NCI-H460 (cell line): ENCODE results near the gene THBS4. TPM values are rescaled to one million over a fixed set of nuclear protein-coding genes. Genes with fewer than 3 reads are reported as not detected.

Source experiments
- DNase-seq: peaks from one replicate; pipeline ENCODE4 v3.0.0-alpha.2; 2016; ENCODE audit warnings: low read depth; ENCODE audit errors: extremely low read depth
- polyA plus RNA-seq: library from polyadenylated mRNA; depleted of rRNA; stranded (reverse); fragments of >200 nt; gene quantifications from 2 replicates; pipeline ENCODE4 v1.2.3, GENCODE V29; 2014; cell fraction: nucleus; rRNA removed
- total RNA-seq: library from RNA; depleted of rRNA; stranded (reverse); fragments of >200 nt; shearing (Covaris generic); gene quantifications from 2 replicates; pipeline ENCODE4 v1.2.3, GENCODE V29; 2014; rRNA removed

THBS4 gene
- 0.17 TPM in 1 of 2 replicates, not detected in the other for total RNA-seq
- polyA plus RNA-seq = 0.97 and 3.0 TPM in 2 replicates

DNA sequence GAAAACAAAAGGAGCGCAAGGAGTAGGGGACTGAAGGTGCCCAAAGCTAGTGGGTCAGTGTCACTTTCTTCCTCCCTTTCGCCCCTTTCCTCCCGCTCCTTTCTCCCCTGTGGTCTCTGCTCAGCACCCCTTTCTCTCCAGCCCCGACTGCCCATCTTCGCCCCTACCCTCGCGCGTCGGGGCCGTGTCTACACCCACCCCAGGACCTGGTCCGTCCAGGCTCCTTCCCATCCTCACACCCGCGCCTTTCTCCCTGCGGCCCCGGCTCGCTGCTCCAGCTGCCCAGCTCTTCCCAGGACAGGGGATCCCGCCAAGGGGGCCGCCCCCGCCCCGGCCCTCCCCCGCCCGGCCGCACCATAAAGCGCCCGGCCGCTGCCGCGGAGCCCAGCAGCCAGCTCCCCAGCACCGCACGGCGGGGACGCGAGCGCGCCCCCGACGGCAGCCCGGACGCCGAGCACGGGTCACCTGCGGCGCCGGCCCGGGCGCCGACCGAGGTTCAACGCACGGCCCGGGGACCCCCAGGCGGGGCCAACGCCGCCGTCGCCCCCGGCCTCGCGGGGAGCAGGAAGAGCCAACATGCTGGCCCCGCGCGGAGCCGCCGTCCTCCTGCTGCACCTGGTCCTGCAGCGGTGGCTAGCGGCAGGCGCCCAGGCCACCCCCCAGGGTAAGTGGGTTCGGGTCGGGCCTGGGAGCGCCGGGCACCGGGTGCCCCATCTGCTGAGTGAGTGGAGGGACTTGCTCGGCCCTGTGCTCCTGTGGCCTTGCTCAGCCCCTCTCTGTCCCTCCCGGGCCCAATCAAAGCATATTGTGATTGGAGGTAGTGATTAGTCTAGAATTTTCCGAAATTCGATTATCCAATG lies at the start of gene THBS4:
THBS4 (plus strand) TSS at position 387 of the 860 bp plus-strand sequence; CDS start at position 577, 190 bp downstream.
- DNase-seq = no peak

DNA sequence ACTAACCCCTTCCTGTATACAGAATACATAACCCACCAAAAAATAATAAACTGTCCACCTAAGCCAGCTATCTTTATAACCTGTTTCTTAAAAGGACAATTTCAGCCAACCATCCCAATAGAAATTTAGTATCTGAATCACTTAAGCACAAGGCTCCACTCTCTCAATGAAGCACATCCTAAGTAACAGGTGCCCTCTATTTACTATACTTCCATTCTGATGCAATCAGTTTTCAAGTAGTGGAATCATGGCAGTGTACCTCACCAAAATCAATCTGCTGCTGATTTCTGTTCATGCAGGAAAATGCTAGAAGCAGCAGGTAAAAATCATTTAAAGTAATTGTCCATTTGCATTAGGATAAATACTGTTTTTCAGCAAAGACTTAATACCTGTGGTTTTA lies 48.9 kb upstream of the THBS4 start:
- DNase-seq = no peak

DNA sequence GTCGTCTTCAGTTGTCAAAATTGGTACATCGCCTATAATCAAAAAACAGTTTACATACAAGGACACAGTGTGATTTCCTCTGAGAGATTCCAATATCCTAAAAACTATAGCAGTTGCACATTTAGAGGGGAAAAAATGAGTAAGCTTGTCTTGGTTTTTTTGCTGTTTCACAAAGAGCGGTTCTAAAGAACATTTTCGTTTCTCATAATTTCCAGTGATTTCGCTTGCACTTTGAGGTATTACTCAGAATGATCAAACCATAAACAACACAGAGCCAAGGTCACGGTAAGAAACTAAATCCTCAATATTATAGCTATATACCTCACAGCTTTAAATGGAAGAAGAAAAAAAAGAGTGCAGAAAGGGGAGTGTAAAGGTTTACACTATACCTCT lies 44.9 kb upstream of the THBS4 start:
- DNase-seq = no peak

DNA sequence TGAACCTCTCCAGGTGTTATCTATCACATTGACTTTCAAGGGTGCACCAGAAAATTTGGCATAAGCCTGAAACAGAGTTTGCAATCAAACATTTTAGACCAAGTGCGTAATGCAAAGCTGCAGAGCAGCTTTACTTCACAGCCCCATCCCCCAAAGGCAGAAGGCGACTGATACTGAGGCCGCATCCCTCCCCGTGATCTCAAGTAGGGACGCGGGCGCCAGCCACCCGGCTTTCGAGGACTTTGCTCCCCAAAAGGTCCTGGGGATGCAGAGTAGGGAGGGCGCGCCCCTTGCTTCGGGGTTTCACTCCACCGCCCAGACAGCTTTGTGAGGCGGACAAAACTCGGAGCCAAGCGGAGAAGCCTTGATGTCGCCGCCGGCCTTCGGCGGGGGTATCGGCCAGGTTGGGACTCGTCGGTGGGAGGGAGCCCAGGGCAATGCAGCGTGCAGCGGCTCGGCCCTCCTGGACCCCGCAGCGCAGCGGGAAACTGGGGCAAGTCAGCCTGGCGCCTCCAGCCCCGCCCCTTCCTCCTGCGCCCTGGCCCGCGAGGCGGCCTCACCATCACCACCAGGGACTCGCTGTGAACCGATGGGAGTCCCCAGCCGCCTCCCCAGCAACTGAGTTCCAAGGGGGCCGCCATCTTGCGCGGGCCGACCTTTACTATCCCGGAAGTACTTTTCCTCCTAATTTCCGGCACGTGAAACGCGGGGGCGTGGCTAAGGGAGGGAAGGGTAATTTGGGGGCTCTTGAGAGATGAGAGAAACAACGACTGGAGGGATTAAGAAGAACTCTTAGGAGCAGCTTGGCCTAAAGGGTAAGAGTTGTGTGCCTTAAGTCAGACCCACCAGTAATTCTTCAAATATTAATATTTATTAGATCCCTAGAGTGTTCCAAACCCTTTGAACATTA lies 44.3 kb upstream of the THBS4 start, which contains the start of gene MTX3:
MTX3 (minus strand) TSS at position 665 of the 910 bp plus-strand sequence; CDS start at position 641, 24 bp downstream.
- peak; percentile 82 for DNase-seq

DNA sequence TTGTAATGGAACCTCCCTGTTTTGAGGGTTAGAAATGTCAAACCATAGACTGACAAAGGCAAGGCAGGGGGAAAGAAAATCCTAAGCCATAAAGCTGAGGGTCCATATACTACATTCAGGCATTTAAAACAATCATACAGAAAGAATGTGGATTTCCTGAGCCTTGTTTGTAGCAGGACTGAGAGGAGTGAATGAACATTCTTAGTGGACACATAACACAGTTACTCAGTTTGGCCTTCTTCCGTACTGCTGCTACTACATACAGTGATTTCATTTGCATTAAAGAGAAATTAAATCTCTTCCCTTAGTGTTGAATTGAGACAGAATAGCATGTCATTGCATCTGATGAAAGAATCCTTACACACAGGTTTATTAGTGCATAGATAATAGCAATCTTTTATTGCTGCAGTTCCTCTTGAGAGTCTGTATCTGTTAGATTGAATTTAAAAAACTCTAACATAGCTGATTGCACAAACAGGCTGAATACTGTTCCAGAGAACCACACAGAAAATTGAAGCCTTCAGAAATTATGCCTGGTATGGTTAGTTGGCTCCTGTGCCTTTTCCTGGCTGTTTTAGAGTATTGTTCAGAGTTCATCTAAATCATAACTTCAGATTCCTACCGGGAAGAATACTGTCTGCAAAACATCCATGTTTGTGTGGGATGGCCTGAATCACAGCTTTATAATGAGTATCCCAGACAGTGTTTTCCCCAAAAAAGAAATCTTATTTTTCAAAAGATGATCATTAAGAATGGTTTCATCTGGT lies 42.1 kb upstream of the THBS4 start:
- no peak for DNase-seq

DNA sequence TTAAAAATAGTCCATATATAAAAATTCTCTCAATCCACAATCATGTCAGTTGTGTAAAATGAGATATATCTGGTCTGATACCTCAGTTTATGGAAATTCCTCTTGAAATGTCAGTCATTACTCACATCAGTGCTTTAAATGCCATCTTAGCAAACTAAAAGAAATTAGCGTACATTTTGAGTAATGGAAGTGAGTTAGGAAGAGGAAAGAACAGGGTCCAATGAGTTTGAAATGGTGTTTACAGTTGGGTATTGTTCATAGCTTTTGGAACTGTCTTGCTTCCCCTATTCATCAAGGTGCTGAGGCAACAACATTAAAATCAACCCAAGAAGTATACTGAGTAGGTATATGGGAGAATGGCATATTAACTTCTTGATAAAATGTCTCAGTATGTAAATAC lies 35.4 kb upstream of the THBS4 start:
- no peak for DNase-seq

DNA sequence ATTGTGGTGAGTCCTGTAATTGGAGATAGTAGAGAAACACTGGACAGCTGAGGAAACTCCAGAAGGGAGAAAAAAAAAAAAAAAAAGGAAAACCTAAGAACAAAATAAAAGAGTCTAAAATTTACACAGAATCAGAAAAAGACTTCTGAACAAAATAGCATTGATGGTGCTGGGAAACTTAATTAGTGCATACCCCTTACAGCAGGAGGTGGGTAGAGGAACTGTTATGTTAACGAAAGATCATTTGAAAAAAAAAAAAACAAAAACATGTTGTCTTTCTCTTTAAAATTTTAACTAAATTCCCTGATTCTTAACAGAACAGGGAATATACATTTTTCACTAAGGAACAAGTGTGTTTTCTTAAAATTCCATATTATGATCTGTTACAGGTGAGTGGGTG lies 32.5 kb upstream of the THBS4 start:
- no peak for DNase-seq

DNA sequence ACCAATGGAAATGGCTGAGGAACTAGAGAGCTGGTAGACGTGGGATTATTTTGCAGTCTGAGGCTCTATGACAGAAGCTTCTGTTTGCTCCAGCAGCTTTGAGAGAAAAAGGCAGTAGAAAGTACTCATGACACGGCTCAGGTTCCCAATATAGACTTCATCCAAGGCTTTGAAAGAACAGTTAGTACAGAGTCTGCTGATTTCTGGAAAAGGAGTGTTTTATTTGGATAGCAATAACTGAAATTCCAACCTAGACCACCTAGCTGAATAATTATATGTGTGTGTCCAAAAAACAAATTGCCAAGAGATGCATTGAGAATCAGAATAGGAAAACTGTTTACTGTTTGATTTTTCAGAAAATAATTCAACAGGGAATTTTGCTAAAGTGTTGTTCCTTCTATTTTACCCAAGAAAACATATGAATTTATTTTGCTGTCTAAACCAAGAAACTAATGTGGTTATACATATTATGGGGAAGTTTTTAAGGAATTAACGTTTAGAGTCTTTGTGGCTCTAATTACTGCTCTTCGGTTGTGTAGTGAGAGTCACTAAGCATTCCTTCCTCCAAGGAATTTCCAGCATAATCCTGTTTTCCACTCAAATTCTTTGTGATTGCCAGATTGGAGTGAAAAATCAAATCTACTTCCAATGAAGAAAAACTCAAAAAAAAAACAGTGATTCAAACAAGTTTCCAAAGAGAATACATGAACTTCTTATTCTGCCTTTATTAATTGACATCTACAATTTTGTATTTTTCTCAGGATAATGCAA lies 26.0 kb upstream of the THBS4 start:
- no peak for DNase-seq

DNA sequence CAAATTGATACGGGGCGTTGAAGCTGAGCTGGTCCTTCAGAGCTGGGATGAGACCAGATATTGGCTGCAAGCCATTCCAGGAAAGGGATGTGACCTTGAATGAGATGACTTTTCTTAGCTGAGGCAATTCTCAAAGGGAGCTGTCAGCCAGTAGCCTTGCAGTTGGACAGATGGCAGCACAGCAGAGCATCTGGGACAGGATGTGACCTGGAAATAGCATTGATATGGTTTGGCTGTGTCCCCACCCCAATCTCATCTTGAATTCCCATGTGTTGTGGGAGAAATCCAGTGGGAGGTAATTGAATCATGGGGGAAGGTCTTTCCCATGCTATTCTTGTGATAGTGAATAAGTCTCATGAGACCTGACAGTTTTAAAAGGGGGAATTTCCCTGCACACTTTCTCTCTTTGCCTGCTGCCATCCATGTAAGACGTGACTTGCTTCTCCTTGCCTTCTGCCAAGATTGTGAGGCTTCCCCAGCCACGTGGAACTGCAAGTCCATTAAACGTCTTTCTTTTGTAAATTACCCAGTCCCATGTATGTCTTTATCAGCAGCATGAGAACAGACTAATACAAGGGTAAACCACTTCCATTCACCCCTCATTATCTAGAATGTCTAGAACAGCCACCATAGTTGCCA lies 24.3 kb upstream of the THBS4 start:
- DNase-seq = no peak

DNA sequence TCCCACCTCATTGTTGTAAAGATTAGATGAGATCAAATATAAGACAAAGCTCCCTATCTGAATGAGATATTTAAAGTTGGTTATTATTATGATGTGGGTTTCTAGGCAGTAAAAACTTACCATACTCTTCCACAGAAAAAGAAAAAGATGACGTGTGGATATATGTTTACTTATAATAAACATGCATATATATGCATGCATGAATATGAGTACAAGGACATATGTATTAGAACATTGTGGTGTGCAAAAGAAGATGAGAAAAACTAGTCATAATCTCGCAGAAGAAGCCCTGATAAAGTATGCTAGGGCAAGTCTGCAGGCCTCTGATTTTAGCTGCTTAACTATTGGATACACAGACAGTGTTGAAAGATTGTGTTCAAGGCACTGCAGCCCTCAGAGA lies 10.1 kb upstream of the THBS4 start:
- DNase-seq = no peak

DNA sequence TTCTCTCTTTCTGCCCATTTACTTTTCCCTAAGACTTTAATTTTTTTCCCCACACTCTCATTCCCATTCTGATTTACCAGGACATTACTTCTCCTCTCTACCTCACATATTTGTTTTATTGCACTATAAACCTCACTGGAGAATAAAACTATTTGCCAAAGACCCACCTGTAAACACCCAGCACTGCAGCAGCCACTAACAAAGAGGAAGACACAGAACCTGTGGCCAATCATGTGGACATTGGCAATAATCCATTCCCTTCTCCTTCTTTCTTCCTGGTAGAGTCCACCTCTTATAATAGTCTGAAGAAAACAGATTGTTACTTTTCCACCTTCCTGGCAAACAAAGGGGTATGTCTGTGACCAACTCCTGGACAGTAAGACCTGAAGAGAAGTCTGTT lies 8.3 kb upstream of the THBS4 start:
- DNase-seq = no peak

DNA sequence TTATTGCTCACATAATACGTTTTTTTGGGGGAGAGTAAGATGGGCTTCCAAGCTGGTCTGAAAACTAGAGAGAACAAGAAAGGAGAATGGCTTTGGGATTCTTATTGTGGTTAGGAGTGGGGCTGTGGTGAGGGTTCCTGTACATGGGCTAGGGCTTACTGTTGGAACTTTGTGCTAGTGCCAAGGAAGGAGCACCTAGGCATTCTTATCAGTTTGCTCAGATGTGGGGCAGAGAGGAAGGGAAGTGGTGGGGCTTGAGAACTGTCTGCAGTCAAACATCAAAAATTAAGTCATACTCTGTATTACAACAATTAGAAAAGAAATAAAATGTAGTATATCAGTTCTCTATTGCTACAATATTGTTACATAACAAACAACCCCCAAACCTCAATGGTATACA lies 4.0 kb upstream of the THBS4 start:
- no peak for DNase-seq

DNA sequence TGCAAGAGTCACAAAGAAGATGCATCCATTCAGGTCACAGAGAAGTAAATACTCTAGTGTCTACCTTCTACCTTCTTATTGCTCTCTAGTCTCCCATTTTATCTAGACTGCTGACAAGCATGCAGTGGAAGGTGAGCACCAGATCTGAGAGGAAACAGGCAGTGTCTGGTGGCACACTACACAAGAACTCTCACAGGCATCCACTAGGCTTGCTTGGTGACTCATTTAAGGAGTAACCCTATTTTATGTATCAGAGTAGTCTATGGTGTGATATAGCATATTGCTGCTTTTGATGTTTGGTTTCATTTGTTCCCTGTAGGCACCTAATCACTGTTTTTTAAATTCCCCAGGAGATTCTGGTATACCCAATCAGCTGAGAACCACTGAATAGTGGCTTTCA lies 1.6 kb upstream of the THBS4 start:
- no peak for DNase-seq

DNA sequence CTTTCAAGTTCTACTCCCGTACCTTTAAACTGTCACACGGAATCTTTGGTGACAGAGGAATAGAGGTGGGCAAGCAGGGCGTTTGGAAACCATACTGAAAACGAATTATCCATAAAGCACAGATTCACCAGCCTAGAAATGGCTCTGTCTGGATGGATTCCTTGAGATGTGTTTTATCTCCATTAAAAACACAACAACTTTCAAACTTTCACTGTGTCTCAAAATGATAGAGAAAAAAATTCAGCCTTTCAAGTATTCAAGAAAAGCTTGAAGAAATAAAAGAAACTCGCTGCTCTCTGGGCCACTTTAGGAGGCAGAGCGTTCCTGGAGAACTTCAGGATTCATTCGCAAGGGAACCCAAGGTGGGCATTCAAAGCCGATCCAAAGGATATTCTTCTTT lies 589 bp upstream of the THBS4 start:
- DNase-seq = no peak

DNA sequence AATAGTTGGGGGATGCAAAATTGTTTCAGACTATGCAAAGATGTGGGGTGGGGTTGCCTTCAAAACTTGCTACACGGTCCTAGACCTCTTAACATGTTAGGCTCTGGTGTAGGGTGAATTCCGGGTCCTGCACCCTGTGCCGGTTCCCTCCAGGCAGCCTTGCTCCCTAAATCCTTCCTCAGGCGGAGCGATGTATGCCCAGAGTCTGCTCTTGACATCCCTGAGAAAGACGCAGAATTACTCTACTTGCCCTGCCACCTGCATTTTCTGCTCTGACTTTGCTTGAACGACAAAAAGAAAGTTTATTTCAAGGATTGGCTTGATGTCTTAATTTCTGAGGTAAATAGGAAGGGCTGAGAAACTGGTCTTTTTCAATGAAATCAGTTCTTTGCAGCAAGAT lies 691 bp downstream of the THBS4 start:
- no peak for DNase-seq

DNA sequence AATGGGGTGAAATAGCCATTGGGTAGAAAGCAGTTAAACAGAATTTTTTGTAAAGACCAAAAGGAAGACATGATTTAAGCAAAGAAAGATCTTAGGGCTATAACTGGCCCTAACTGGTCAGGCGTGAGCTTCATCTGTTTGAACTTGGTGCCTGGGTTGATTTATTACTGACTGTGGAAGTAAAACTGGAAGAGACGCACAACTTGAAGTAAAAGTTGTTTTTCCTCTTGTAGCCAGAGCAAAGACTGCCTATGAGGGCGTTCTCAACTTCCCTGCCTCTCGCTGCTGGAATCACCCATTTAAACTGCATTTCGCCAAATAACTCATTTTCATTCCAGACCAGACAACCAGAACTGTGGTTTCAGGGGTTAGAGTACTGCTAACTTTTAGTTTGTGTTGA lies 1.5 kb downstream of the THBS4 start:
- no peak for DNase-seq

DNA sequence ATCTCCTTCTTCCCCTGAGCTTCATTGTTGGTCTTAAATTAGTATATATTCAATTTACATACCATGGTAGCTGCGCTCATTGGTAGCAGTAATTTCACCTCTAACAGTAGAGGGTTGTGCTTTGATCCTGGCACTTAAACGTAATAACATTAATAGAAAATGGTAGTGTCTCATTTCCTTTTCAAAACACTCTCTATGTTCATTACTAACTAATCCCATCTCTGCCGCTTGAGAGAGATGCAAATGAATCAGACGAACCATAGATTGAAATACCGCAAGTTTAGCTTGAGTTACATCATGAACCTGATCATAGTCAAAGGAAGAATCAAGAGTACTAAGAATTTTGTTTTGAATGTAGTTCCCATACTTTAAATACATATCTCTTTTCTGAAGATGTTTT lies 2.2 kb downstream of the THBS4 start:
- DNase-seq = no peak

DNA sequence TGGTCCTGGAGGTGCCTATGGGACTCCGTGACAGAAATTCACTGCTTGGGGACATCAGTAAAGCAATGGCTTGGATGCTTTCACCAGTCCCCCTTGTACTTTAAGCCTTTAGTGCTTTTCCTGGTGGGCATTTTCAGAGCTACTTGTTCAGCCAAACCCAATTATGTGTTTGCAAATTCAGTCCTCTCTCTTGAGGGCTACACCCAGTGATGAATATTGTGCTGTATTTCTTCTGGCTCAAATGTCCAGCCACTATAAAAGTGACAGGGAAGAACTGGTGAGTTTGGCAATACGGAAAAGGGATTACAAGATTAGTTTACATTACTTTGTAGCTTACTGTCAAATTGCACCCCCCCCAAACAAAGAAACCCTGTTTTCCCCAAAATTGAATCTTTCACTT lies 4.5 kb downstream of the THBS4 start:
- DNase-seq = no peak

DNA sequence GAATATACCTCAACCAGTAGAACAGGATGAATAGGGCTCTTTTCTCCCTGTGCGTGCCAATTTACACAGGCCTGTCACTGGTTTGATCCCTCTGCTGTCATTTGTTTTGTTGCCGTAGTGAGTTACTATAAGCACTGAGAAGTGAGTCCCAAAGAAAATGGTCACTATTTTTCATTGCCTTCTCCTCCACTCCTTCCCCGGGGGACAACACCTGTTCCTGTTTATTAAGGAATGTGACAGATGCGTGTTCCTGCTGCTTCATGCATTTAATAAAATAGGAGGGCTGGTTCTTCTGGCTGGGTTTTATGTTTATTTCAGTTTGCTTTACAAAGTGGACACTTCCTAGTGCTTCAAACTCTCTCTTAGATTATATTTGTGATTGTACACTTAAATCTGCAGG lies 6.4 kb downstream of the THBS4 start:
- no peak for DNase-seq
